Colonic mucosa (tissue), 4 donors: ENCODE data around the gene NDST4. TPM values are rescaled to one million over a fixed set of nuclear protein-coding genes. Genes with fewer than 3 reads are reported as not detected.

Experiments used
- DNase-seq: peaks from one replicate; pipeline ENCODE4 v3.0.0-alpha.2; 2020
- H3K27ac ChIP-seq: fragments of 200-600 bp; one replicate; pipeline ENCODE4 v1.8.0; 2021
- H3K27me3 ChIP-seq: fragments of 200-600 bp; one replicate; pipeline ENCODE4 v1.8.0; 2021
- H3K36me3 ChIP-seq: fragments of 200-600 bp; one replicate; pipeline ENCODE4 v1.8.0; 2021
- H3K4me1 ChIP-seq: fragments of 200-600 bp; one replicate; pipeline ENCODE4 v1.8.0; 2021; ENCODE audit warnings: mild to moderate bottlenecking
- H3K4me3 ChIP-seq: fragments of 200-600 bp; one replicate; pipeline ENCODE4 v1.8.0; 2021
- H3K9ac ChIP-seq, 2 donors: one replicate each; pipeline ENCODE4 v1.7.0; 2013; ENCODE audit warnings: control low read depth in 2 of 2, low read depth in 2 of 2, low read length in 2 of 2
- H3K9me3 ChIP-seq: fragments of 200-600 bp; one replicate; pipeline ENCODE4 v1.8.0; 2021
- intact Hi-C: fragments of 100-400 bp; cut with DNase I; formaldehyde crosslinking; loops from one replicate; pipeline ENCODE4 v1.14.1; 2022
- total RNA-seq, 2 donors: library from RNA; stranded (reverse); fragmentation: NEBNext Ultra II Directional in 1 of 2; extraction: Animal tissue kit (Norgen Biotek cat#: 25700) in 1 of 2; gene quantifications; one replicate each; pipeline ENCODE4 v1.2.1, GENCODE V29; 2021
- TF ChIP-seq, protein P1 (sequence below): fragments of 200-600 bp; IDR thresholded peaks from one replicate; pipeline ENCODE4 v1.8.0; 2022; ENCODE audit warnings: antibody characterized with exemption, mild to moderate bottlenecking
- donor health status: healthy.
- donor health status: DM: no; HTN: no; CAD: no.
- donor health status: DM: no; HTN: no; CAD: no.

Gene NDST4
- total RNA-seq, 2 donors from 2014 or later = 0.13 to 0.20 TPM

DNA sequence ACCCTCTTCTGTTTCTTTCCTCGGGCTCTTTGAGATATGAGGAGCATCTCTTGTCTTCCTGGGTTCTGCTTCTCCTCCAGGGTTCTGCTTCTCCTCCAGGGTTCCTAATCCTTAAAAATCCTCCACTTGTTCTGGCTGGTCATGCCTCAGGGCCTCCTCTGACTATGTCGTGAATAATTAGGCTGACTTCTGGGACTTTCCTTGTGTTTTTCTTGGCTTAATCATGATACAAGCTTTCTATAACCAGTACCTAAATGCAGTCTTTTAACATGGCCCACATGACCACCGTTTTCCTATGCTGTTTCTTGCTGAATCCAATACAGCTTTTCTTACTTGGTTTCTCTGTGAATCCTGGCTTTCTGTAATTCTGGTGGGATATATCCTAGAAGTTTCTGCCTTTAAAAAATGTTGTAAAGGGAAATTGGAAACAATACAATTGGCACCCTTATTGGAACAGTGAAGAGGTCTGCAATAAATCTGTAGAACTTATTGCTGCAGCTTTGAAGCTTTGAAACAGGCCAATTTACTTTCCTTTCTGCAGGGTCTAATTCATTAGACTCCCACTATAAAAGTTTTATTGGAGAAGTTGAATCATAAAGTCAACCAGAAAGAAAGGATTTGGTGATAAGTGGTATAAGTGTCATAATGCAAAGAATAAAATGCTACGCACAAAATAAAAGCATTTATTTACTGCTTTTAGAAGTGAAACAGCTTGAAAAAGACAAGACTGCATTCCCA lies 301.7 kb downstream of the NDST4 start:
- no peaks in the 10 kb centered on the region for H3K9me3 ChIP-seq
- no peak for DNase-seq
- no peak overlapping the region for H3K9ac ChIP-seq
- TF ChIP-seq, protein P1, sequence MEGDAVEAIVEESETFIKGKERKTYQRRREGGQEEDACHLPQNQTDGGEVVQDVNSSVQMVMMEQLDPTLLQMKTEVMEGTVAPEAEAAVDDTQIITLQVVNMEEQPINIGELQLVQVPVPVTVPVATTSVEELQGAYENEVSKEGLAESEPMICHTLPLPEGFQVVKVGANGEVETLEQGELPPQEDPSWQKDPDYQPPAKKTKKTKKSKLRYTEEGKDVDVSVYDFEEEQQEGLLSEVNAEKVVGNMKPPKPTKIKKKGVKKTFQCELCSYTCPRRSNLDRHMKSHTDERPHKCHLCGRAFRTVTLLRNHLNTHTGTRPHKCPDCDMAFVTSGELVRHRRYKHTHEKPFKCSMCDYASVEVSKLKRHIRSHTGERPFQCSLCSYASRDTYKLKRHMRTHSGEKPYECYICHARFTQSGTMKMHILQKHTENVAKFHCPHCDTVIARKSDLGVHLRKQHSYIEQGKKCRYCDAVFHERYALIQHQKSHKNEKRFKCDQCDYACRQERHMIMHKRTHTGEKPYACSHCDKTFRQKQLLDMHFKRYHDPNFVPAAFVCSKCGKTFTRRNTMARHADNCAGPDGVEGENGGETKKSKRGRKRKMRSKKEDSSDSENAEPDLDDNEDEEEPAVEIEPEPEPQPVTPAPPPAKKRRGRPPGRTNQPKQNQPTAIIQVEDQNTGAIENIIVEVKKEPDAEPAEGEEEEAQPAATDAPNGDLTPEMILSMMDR = no peak
- H3K4me3 ChIP-seq = no peak overlapping the region
- H3K36me3 ChIP-seq = no peaks in the 10 kb centered on the region
- H3K4me1 ChIP-seq = no peaks in the 10 kb centered on the region
- H3K27ac ChIP-seq = no peak overlapping the region
- no peaks in the 10 kb centered on the region for H3K27me3 ChIP-seq
- intact Hi-C loops = no loop called here

DNA sequence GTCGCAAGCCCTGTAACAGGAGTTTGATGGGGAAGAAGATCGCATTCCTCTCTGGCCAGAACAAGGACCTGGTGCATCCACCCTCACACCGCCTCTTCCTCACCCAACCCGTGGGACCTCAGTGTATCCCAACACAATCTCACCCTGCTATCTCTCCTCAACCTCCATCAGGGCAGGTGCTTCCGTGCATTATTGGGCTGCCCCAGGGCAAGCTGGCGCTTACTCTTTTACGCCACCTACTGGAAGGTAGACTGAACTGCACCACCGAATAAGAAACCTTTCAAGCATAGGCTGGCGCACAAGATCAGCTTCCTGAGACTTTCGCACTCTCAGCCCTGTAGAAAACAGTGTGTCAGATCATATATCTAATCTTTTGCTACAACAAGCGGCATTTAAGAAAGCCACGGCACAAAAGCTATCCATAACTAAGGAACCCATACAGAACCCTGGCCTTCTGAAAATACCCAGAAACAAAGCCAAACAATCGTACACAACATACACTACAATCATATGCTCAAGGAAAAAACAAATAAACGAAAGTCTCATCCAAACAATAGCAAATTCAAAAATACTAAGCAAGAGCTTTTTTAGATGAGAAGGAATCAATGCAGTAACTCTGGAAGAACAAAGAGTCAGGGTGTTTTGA lies 305.5 kb downstream of the NDST4 start:
- peak; percentile 21 for DNase-seq
- TF ChIP-seq, protein P1 = peak; percentile 53
- H3K36me3 ChIP-seq = no peaks in the 10 kb centered on the region
- no peak overlapping the region for H3K4me3 ChIP-seq
- intact Hi-C loops = no loop called here
- no peak overlapping the region for H3K9ac ChIP-seq
- H3K27me3 ChIP-seq = no peaks in the 10 kb centered on the region
- no peak overlapping the region for H3K27ac ChIP-seq
- H3K4me1 ChIP-seq = no peaks in the 10 kb centered on the region
- no peaks in the 10 kb centered on the region for H3K9me3 ChIP-seq

DNA sequence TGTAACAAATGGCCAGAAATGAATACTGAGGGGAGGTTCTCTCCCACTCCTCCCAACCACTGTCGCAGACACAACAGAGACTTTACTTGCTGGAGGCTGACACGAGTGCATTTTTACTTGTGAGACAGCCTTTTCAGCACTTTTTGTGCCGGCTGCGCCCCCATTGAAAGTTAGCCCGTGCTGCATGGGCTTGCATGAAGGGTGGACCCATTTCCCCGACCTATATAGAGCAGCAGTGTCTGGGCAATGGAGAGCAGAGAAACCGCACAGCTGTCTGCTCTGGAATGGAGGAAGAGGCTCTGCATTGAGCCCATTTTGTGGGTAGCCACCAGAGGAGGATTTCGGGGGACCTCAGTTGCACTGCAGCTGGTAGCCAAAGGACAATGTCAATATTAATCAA lies 306.1 kb downstream of the NDST4 start:
- TF ChIP-seq, protein P1 = no peak
- no peaks in the 10 kb centered on the region for H3K27me3 ChIP-seq
- H3K36me3 ChIP-seq = no peaks in the 10 kb centered on the region
- H3K9ac ChIP-seq = no peak overlapping the region
- no peak for DNase-seq
- no peaks in the 10 kb centered on the region for H3K4me1 ChIP-seq
- no peaks in the 10 kb centered on the region for H3K9me3 ChIP-seq
- H3K27ac ChIP-seq = no peak overlapping the region
- H3K4me3 ChIP-seq = no peak overlapping the region
- intact Hi-C loops = no loop called here

DNA sequence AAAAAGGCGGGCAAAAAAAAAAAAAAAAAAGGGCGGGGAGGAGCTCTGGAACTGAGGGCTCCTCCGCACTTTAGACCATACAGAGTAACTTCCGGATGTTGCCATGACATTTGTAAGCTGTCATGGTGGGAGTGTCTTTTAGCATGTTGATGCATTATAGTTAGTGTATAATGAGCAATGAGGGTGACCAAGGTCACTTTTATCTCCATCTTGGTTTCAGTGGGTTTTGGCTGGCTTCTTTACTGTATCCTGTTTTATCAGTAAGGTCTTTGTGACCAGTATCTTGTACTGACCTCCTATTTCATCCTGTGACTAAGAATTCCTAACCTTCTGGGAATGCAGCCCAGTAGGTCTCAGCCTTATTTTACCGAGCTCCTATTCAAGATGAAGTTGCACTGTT lies 321.4 kb downstream of the NDST4 start:
- H3K4me3 ChIP-seq = no peak overlapping the region
- H3K27ac ChIP-seq = no peak overlapping the region
- no peaks in the 10 kb centered on the region for H3K9me3 ChIP-seq
- DNase-seq = no peak
- intact Hi-C loops = no loop called here
- no peaks in the 10 kb centered on the region for H3K4me1 ChIP-seq
- H3K27me3 ChIP-seq = no peaks in the 10 kb centered on the region
- H3K36me3 ChIP-seq = no peaks in the 10 kb centered on the region
- no peak overlapping the region for H3K9ac ChIP-seq
- TF ChIP-seq, protein P1 = no peak

DNA sequence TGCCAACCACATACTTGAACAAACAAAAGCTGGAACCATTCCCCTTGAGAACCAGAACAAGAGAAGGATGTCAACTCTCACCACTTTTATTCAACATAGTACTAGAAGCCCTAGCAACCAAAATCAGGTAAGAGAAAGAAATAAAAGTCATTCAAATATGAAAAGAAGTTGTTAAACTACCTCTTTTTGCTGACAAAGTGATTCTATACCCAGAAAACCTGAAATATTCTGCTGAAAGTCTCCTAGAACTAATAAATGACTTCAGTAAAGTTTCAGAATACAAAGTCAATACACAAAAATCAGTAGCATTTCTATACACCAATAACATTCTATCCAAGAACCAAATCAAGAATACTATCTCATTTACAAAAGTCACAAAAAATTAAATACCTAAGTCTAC lies 327.9 kb downstream of the NDST4 start:
- no peak overlapping the region for H3K9ac ChIP-seq
- H3K9me3 ChIP-seq = no peaks in the 10 kb centered on the region
- DNase-seq = no peak
- H3K27me3 ChIP-seq = no peaks in the 10 kb centered on the region
- no peaks in the 10 kb centered on the region for H3K4me1 ChIP-seq
- H3K36me3 ChIP-seq = no peaks in the 10 kb centered on the region
- intact Hi-C loops = no loop called here
- H3K27ac ChIP-seq = no peak overlapping the region
- TF ChIP-seq, protein P1 = no peak
- H3K4me3 ChIP-seq = no peak overlapping the region
